Tibial artery (tissue), 4 donors: ENCODE results near the gene ATXN10.

Experiments
- DNase-seq, 2 donors: peaks; one replicate each; pipeline ENCODE4 v3.0.0-alpha.2; 2019
- H3K27ac ChIP-seq, 2 donors: fragments of 200-600 bp; sonication (generic) in 1 of 2; 1 replicate in 1 of 2; 2 replicates in 1 of 2; pipeline ENCODE4 v1.5.1; 2018 to 2019; ENCODE audit warnings: mild to moderate bottlenecking in 1 of 2
- H3K27me3 ChIP-seq, 2 donors: fragments of 200-600 bp; sonication (generic) in 1 of 2; one replicate each; pipeline versions ENCODE4 v1.5.1 to v1.6.0; 2016 to 2019
- H3K36me3 ChIP-seq, 3 donors: fragments of 200-600 bp; sonication (generic) in 2 of 3; one replicate each; pipeline ENCODE4 v1.5.1; 2016 to 2019; ENCODE audit warnings: mild to moderate bottlenecking in 2 of 3
- H3K4me1 ChIP-seq, 4 donors: fragments of 200-600 bp; sonication (generic) in 2 of 4; 1 replicate in 3 of 4; 2 replicates in 1 of 4; pipeline ENCODE4 v1.5.1; 2016 to 2019
- H3K4me3 ChIP-seq, 2 donors: fragments of 200-600 bp; sonication (generic) in 1 of 2; 1 replicate in 1 of 2; 2 replicates in 1 of 2; pipeline ENCODE4 v1.5.1; 2018 to 2019; ENCODE audit warnings: mild to moderate bottlenecking in 2 of 2
- H3K9me3 ChIP-seq, 3 donors: fragments of 200-600 bp; sonication (generic) in 1 of 3; one replicate each; pipeline ENCODE4 v1.5.1; 2016 to 2019
- intact Hi-C: fragments of 100-400 bp; cut with DNase I; formaldehyde crosslinking; loops from one replicate; pipeline ENCODE4 v1.15.0; 2023; ENCODE audit warnings: low total_unique reads
- TF ChIP-seq, protein P1 (sequence below), 2 experiments: fragments of 200-600 bp in 1 of 2; fragments of 450-650 bp in 1 of 2; IDR thresholded peaks; one replicate each; pipeline ENCODE4 v1.5.1; 2017 to 2019; ENCODE audit warnings: antibody characterized with exemption in 2 of 2, mild to moderate bottlenecking in 1 of 2, moderate library complexity in 1 of 2

ATXN10 gene

DNA sequence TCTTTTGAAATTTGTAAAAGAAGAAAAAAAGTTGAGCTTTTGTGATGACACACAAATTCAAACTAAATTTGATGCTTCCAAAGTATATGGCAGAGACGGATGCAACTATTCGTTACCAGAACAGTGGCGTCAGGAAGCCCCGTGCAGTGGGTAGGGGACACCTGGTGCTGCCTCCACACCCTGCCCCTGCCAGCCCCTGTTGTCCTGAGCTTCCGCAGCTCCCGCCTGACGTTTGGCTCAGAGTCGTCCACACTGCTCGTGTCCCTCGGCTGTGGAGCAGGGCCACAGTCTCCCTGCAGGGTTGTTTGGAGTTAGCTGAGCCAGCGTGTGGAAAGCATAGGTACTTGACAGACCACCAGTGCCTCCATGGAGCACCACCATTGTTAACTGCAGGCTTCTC lies 86.3 kb downstream of the ATXN10 start:
- intact Hi-C loops: no loop called here
- Histone ChIP-seq H3K27me3 (no peaks in the 10 kb centered on the region), H3K9me3 (no peaks in the 10 kb centered on the region), H3K4me1 (peaks cover 0 to 34% (median 7%) of the 10 kb centered on the region in 4 donors), H3K36me3 (peaks cover 0 to 4% (median 2%) of the 10 kb centered on the region in 3 donors), H3K27ac (no peak overlapping the region), H3K4me3 (no peak overlapping the region)
- TF ChIP-seq, protein P1, sequence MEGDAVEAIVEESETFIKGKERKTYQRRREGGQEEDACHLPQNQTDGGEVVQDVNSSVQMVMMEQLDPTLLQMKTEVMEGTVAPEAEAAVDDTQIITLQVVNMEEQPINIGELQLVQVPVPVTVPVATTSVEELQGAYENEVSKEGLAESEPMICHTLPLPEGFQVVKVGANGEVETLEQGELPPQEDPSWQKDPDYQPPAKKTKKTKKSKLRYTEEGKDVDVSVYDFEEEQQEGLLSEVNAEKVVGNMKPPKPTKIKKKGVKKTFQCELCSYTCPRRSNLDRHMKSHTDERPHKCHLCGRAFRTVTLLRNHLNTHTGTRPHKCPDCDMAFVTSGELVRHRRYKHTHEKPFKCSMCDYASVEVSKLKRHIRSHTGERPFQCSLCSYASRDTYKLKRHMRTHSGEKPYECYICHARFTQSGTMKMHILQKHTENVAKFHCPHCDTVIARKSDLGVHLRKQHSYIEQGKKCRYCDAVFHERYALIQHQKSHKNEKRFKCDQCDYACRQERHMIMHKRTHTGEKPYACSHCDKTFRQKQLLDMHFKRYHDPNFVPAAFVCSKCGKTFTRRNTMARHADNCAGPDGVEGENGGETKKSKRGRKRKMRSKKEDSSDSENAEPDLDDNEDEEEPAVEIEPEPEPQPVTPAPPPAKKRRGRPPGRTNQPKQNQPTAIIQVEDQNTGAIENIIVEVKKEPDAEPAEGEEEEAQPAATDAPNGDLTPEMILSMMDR (IDR thresholded peaks at IDR 0.05): no peak
- no peak for DNase-seq

DNA sequence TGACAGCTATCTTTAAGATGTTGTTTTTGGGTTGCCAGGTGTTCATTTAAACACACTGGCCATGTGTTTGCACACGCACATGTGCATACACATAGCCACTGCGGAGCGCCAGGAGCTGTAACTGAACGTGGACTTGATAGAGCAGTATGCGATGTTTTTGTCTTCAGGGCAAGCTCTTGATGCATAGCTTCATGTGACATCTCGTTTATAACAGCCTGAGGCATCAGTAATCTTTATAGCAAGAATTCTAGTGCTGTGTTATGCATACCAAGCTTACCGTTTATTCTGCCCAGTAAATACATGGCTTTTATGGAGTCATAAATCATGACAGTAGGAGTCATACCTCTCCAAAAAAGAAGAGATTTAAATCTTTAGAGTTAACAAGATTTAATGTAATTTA lies 87.0 kb downstream of the ATXN10 start:
- peaks cover 0 to 4% (median 0%) of the 10 kb centered on the region in 3 donors for H3K36me3 ChIP-seq
- no peaks in the 10 kb centered on the region for H3K27me3 ChIP-seq
- TF ChIP-seq, protein P1 (IDR thresholded peaks at IDR 0.05): no peak
- no peak for DNase-seq
- H3K9me3 ChIP-seq: no peaks in the 10 kb centered on the region
- H3K4me1 ChIP-seq: peaks cover 0 to 34% (median 7%) of the 10 kb centered on the region in 4 donors
- H3K4me3 ChIP-seq: no peak overlapping the region
- H3K27ac ChIP-seq: no peak overlapping the region
- intact Hi-C loops: no loop called here

DNA sequence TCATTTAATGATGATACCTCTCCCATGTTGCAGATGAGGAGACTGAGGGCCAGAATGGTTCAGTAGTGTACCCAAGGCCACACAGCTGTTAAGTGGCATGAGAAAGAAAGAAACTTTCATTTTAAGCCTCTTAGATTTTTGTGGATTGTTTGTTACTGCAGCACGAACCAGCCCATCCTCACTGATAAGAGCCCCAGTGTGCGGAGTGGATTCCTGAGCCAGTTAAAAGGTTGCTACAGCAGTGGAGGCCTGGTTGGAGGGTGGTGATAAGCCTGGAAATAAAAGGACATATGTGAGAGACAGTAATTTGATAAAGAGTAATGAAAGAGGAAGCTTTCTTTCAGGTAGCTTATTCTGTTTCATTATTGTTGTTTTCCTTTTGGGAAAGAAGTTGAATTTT lies 89.0 kb downstream of the ATXN10 start:
- H3K4me3 ChIP-seq: no peak overlapping the region
- H3K4me1 ChIP-seq: peaks cover 0 to 26% (median 7%) of the 10 kb centered on the region in 4 donors
- H3K27ac ChIP-seq: no peak overlapping the region
- DNase-seq: no peak
- TF ChIP-seq, protein P1 (IDR thresholded peaks at IDR 0.05): no peak
- H3K9me3 ChIP-seq: no peaks in the 10 kb centered on the region
- H3K27me3 ChIP-seq: no peaks in the 10 kb centered on the region
- peaks cover 0 to 7% (median 0%) of the 10 kb centered on the region in 3 donors for H3K36me3 ChIP-seq
- intact Hi-C loops: no loop called here

DNA sequence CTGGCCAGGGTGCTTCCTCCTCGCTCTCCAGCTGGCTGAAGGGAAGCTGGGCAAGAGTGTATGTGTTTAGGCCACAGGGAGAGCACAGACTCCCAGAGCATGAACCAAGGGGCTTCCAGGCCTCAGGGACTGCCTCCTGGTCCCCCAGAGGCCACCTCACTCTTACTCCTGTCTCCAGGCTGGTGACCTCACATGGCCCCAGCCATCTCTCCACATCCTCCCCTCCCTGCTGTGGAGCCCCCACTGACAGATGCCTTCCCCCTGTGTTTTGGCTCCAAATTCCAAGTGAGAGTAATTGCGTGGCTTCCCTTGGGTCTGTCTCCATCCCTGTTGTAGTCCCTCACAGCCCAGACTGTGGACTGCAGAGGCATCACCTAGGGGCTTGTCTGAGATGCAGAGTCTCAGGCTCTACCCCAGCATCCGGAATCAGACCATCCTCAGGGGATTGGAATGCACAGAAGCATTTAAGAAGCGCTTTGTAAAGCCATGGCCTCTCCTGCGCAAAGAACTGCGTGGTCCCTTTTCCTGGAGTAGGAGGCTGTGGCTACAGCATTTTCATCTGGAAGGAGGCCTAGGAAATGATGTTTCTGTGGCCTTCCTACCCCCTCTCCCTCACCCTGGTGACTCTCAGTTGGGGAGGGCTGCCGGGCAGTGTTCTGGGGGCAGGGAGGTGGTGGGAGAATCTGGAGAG lies 91.1 kb downstream of the ATXN10 start:
- Histone ChIP-seq H3K9me3 (no peaks in the 10 kb centered on the region), H3K4me3 (no peak overlapping the region), H3K4me1 (peaks cover 0 to 6% (median 1%) of the 10 kb centered on the region in 4 donors), H3K36me3 (peaks cover 0 to 7% (median 0%) of the 10 kb centered on the region in 3 donors), H3K27ac (no peak overlapping the region), H3K27me3 (no peaks in the 10 kb centered on the region)
- TF ChIP-seq, protein P1 (IDR thresholded peaks at IDR 0.05): no peak
- no peak for DNase-seq
- intact Hi-C loops: no loop called here

DNA sequence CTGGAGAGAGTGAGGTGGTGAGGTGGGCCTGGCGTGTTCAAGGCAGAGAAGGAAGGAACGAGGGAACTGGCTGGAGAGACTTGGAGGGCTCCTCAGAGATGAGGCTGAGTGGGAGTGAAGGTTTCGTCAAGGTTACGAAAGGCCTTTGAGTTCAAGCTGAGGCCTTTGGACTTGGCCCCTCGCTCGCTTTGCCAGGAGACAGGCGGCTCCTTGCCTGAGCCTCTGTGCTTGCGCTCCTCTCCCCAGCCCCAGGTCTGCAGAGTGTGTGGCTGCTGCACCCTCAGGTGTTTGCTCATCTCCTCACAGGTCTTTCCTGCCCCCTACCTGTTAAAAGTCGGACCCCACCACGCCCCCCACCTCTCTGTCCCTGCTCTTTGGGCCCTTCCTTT lies 91.6 kb downstream of the ATXN10 start:
- Histone ChIP-seq H3K27ac (no peak overlapping the region), H3K4me1 (peaks cover 0 to under 1% (median 0%) of the 10 kb centered on the region in 4 donors), H3K27me3 (no peaks in the 10 kb centered on the region), H3K4me3 (no peak overlapping the region), H3K9me3 (no peaks in the 10 kb centered on the region), H3K36me3 (peaks cover 0 to 7% (median 0%) of the 10 kb centered on the region in 3 donors)
- DNase-seq: no peak
- TF ChIP-seq, protein P1 (IDR thresholded peaks at IDR 0.05): no peak
- intact Hi-C loops: no loop called here
